Testis (tissue), 3 donors: ENCODE results near the gene GRIK2. TPM values are rescaled to one million over a fixed set of nuclear protein-coding genes. Genes with fewer than 3 reads are reported as not detected.

ENCODE experiments used
- DNase-seq: peaks from one replicate; pipeline ENCODE4 v3.0.0-alpha.2; 2019
- H3K27ac ChIP-seq, 2 donors: fragments of 200-600 bp; sonication (generic); one replicate each; pipeline ENCODE4 v1.5.1; 2019
- H3K27me3 ChIP-seq: fragments of 200-600 bp; sonication (generic); one replicate; pipeline ENCODE4 v1.5.1; 2019
- H3K36me3 ChIP-seq: fragments of 200-600 bp; sonication (generic); one replicate; pipeline ENCODE4 v1.5.1; 2017; ENCODE audit warnings: low read depth; ENCODE audit errors: missing control alignments
- H3K4me1 ChIP-seq: fragments of 200-600 bp; sonication (generic); one replicate; pipeline ENCODE4 v1.5.1; 2019
- H3K4me3 ChIP-seq, 2 donors: fragments of 200-600 bp; sonication (generic); one replicate each; pipeline ENCODE4 v1.5.1; 2017 to 2019
- H3K9me3 ChIP-seq: fragments of 200-600 bp; sonication (generic); one replicate; pipeline ENCODE4 v1.5.1; 2017
- CTCF ChIP-seq, 3 experiments: fragments of 450-650 bp in 2 of 3; fragments of 200-600 bp in 1 of 3; sonication (generic) in 1 of 3; IDR thresholded peaks; one replicate each; pipeline ENCODE4 v1.5.1; 2016 to 2019; ENCODE audit warnings: antibody characterized with exemption in 3 of 3, mild to moderate bottlenecking in 2 of 3, moderate library complexity in 1 of 3
- POLR2A ChIP-seq: fragments of 450-650 bp; IDR thresholded peaks from one replicate; pipeline ENCODE4 v1.6.1; 2017; ENCODE audit warnings: antibody characterized with exemption, mild to moderate bottlenecking, moderate library complexity
- WGBS, 2 donors: methylation state at CpG; one replicate each; pipeline ENCODE4 v1.1.5; 2018; 5-methylcytosine and 5-hydroxymethylcytosine counted together
- intact Hi-C: fragments of 100-400 bp; cut with DNase I; formaldehyde crosslinking; loops from one replicate; pipeline ENCODE4 v1.15.1; 2023; ENCODE audit warnings: low total_unique reads
- polyA plus RNA-seq: library from polyadenylated mRNA; stranded (reverse); fragments of 350-450 nt; fragmentation: Illumina TruSeq; extraction: RNeasy Lipid Tissue Mini Kit (QIAGEN cat#74804); gene quantifications from one replicate; pipeline ENCODE4 v1.2.3, GENCODE V29; 2014; ENCODE audit warnings: low read depth, low replicate concordance; ENCODE audit not compliant: insufficient read depth
- total RNA-seq, 2 donors: library from RNA; depleted of rRNA; stranded (reverse); fragments of >200 nt; gene quantifications; one replicate each; pipeline ENCODE4 v1.2.3, GENCODE V29; 2016

The GRIK2 gene
- total and polyA plus RNA-seq, 3 donors from 2014 or later, result 1.1 to 23.5 (median 12.4) TPM

DNA sequence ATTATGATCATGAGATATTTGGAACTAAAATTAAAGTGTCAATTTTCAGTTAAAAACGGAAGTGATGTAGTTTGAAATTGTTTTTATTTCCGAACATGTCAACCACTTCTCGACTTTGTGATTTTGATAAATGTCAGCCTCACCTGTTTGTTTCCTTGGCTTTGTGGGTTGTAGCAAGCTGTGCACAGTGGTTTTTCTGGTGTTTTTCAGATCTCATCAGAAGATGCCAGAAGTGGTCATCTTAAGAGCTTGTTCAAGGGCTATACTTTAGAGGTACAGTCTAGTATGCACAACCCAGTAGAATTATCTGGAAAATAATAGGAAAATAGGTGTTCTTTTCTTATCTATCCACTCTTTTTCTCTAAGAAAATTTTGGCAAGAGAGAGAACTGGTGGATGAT is 134.0 kb downstream of the GRIK2 start:
- H3K4me3 ChIP-seq, result no peak overlapping the region
- H3K27me3 ChIP-seq, result no peaks in the 10 kb centered on the region
- H3K36me3 ChIP-seq, result no peaks in the 10 kb centered on the region
- H3K27ac ChIP-seq, result no peak overlapping the region
- no peak for DNase-seq
- 84 to 87% methylated on average over 3 of the region's 3 CpGs for WGBS, 2 donors
- TF ChIP-seq CTCF (IDR thresholded peaks at IDR 0.05) (no peak), POLR2A (no peak)
- no peaks in the 10 kb centered on the region for H3K9me3 ChIP-seq
- intact Hi-C loops, result no loop called here
- no peaks in the 10 kb centered on the region for H3K4me1 ChIP-seq

DNA sequence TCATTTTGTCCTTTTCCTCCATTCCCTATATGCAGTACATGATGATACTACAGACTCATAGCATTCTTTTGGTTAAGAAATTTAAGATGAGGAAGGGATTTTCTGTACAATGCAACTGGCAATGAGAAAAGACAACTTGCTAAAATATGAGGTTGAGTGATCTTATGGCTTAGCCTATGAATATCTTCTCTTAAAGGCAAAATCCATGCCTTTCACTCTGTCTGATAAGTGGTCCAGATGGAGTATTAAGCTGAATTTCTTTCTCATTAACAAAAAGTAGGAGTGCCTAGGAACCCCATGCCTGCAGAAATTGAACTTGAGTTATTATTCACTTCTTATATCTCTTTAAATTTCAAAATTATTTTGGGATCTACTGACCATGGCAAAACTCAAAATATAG is 135.3 kb downstream of the GRIK2 start:
- H3K36me3 ChIP-seq, result no peaks in the 10 kb centered on the region
- no peaks in the 10 kb centered on the region for H3K9me3 ChIP-seq
- H3K27ac ChIP-seq, result no peak overlapping the region
- H3K4me1 ChIP-seq, result no peaks in the 10 kb centered on the region
- TF ChIP-seq CTCF (IDR thresholded peaks at IDR 0.05) (no peak), POLR2A (no peak)
- DNase-seq, result no peak
- intact Hi-C loops, result no loop called here
- H3K27me3 ChIP-seq, result no peaks in the 10 kb centered on the region
- no peak overlapping the region for H3K4me3 ChIP-seq

DNA sequence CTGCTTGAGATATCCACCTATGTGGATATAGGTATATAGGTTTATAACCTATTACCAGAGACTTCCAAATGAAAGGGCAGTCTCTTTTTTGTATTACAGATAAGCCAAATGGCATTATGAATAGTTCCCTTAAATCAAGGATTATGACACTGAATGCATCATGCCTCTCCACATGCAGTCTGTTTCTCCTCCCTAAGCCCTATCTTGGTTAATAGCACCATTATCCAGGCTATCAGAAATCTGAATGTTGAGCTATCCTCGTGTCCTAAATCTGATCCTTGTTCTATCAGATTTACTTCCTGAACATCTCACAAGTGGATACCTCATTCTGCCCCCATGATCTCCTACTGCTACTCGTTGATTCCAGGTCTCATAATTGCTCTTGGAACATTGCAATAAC is 138.0 kb downstream of the GRIK2 start:
- H3K27ac ChIP-seq, result no peak overlapping the region
- H3K36me3 ChIP-seq, result no peaks in the 10 kb centered on the region
- H3K9me3 ChIP-seq, result no peaks in the 10 kb centered on the region
- TF ChIP-seq POLR2A (no peak), CTCF (IDR thresholded peaks at IDR 0.05) (no peak)
- DNase-seq, result no peak
- intact Hi-C loops, result no loop called here
- 68 to 75% methylated on average over 2 of the region's 2 CpGs for WGBS, 2 donors
- H3K27me3 ChIP-seq, result no peaks in the 10 kb centered on the region
- H3K4me3 ChIP-seq, result no peak overlapping the region
- H3K4me1 ChIP-seq, result no peaks in the 10 kb centered on the region

DNA sequence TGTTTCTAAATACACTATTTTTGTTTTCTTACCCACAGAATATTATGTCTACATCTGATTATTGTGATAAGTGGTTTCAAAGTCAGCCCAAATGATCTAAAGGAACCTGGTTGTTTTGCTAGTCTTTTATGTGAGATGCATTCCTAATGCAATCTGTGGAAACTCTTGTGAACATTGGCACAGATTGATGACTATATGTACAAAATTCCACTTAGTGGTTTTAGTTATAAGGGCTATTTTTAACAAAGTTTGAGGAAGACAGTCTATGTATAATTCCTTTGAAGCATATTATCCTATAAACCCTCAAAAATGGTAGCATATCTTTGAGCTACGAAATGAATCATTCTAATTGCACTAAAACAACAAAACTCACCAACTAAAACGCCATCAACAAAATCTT is 140.9 kb downstream of the GRIK2 start:
- Histone ChIP-seq H3K36me3 (no peaks in the 10 kb centered on the region), H3K9me3 (no peaks in the 10 kb centered on the region), H3K4me1 (no peaks in the 10 kb centered on the region), H3K27me3 (no peaks in the 10 kb centered on the region), H3K27ac (no peak overlapping the region), H3K4me3 (no peak overlapping the region)
- no peak for DNase-seq
- 80 to 83% methylated on average over 2 of the region's 2 CpGs for WGBS, 2 donors
- intact Hi-C loops, result no loop called here
- TF ChIP-seq CTCF (IDR thresholded peaks at IDR 0.05) (no peak), POLR2A (no peak)

DNA sequence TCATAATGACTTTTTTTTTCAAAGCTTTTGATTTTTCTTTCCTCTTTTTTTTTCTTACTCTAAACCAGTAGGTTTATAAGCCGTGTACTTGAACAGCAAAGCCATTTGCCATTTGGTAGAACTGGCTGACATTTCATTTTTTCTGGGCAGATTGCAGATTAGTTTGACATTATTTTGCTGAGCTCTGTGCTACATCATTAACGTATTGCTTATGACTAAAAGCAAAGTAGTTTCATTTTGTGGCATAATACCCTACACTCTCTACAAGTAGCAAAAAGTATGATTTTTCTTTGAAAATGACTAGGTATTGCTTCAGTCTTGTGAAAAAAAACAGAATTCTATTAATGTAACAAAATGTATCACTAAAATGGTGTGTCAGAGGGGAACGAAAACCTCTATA is 141.3 kb downstream of the GRIK2 start:
- no peak overlapping the region for H3K4me3 ChIP-seq
- intact Hi-C loops, result no loop called here
- H3K27me3 ChIP-seq, result no peaks in the 10 kb centered on the region
- H3K36me3 ChIP-seq, result no peaks in the 10 kb centered on the region
- H3K4me1 ChIP-seq, result no peaks in the 10 kb centered on the region
- no peak for TF ChIP-seq POLR2A
- no peak for TF ChIP-seq CTCF (IDR thresholded peaks at IDR 0.05)
- no peak overlapping the region for H3K27ac ChIP-seq
- no peak for DNase-seq
- whole genome bisulfite sequencing, 2 donors, result 61 to 72% methylated on average over 3 of the region's 3 CpGs
- H3K9me3 ChIP-seq, result no peaks in the 10 kb centered on the region
